Motor neuron (in vitro differentiated cells): ENCODE measurements around the gene LHFPL6. TPM values are rescaled to one million over a fixed set of nuclear protein-coding genes. Genes with fewer than 3 reads are reported as not detected.

Experiments used
- ATAC-seq, 8 experiments: fragments of 200-7000 bp; cut with Tn5 transposase; replicated peaks in 6 of 8; 2 replicates each; pipeline ENCODE4 v1.8.0; 2021; ENCODE audit warnings: mild to moderate bottlenecking in 8 of 8, moderate library complexity in 8 of 8
- H3K27ac ChIP-seq, 2 donors: fragments of 250-450 bp; sonication (Bioruptor Pico); 2 replicates each; pipeline ENCODE4 v1.9.0; 2021; ENCODE audit warnings: antibody characterized with exemption in 2 of 2, mild to moderate bottlenecking in 2 of 2, moderate library complexity in 1 of 2
- H3K4me1 ChIP-seq, 2 donors: fragments of 250-450 bp; sonication (Bioruptor Pico); replicated peaks in 1 of 2; 2 replicates each; pipeline ENCODE4 v1.6.1; 2021; ENCODE audit warnings: antibody characterized with exemption in 2 of 2, mild to moderate bottlenecking in 2 of 2, moderate library complexity in 1 of 2
- H3K4me3 ChIP-seq, 5 donors: fragments of 250-450 bp; sonication (Bioruptor Pico); 2 replicates each; pipeline ENCODE4 v1.9.0; 2021; ENCODE audit warnings: antibody characterized with exemption in 5 of 5, mild to moderate bottlenecking in 5 of 5, moderate library complexity in 4 of 5
- WGBS, 10 experiments: fragments of 450-650 bp; shearing (Covaris generic); methylation state at CpG; one replicate each; pipeline ENCODE4 v1.0.0; 2022; 5-methylcytosine and 5-hydroxymethylcytosine counted together
- in situ Hi-C, 9 experiments: fragments of 400-800 bp; cut with MboI; loops; one replicate each; pipeline ENCODE4 v1.15.0; 2021; ENCODE audit warnings: low sequenced_read_pairs in 9 of 9, low pct_unique_long_range_greater_than_20kb in 2 of 9; ENCODE audit not compliant: unreplicated experiment in 9 of 9
- total RNA-seq, 8 experiments: library from RNA; unstranded; fragments of 300-600 nt; gene quantifications; 2 replicates each; pipeline versions ENCODE4 v1.2.3 to v1.2.4, GENCODE V29; 2022

The LHFPL6 gene
- total RNA-seq, 8 experiments from 2014 or later: 6.0 to 143 (median 12.0) TPM

- Histone ChIP-seq H3K27ac (no peak overlapping the region), H3K4me1 (peaks cover 28 to 50% of the 10 kb centered on the region in 2 donors), H3K4me3 (no peak overlapping the region)
- ATAC-seq: peak in 3 of 8 experiments; percentile 23 to 51 (median 29)
- WGBS, 10 experiments: 50 to 100% (median 86%) methylated on average over 1 to 3 of the region's 3 CpGs; no CpG with 5 or more reads in 4 of the 10 experiments
- in situ Hi-C loops: loop anchor here in 2 of 9 experiments (25.0 kb wide), 1 partner anchor 201 kb away; the partner anchor contains the start of gene LHFPL6 (in 2 of the 2)
Measured at GRCh38 chr13:39411511-39411910, 191.5 kb downstream of the LHFPL6 start.

- peak in 3 of 8 experiments; percentile 49 to 73 (median 56) for ATAC-seq
- peak overlapping the region in 1 of 2 donors; percentile 66 for H3K27ac ChIP-seq
- 10 to 100% (median 44%) methylated on average over 1 to 5 of the region's 5 CpGs; no CpG with 5 or more reads in 2 of the 10 experiments for WGBS, 10 experiments
- in situ Hi-C loops: loop anchor here in 2 of 9 experiments (25.0 kb wide), 1 partner anchor 201 kb away; the partner anchor contains the start of gene LHFPL6 (in 2 of the 2)
- H3K4me1 ChIP-seq: peaks cover 26 to 48% of the 10 kb centered on the region in 2 donors
- no peak overlapping the region for H3K4me3 ChIP-seq
Measured at GRCh38 chr13:39410964-39411363, 192.0 kb downstream of the LHFPL6 start.

- peaks cover 30 to 50% of the 10 kb centered on the region in 2 donors for H3K4me1 ChIP-seq
- WGBS, 10 experiments: 0 to 36% (median 10%) methylated on average over 1 to 2 of the region's 2 CpGs; no CpG with 5 or more reads in 1 of the 10 experiments
- H3K4me3 ChIP-seq: no peak overlapping the region
- in situ Hi-C loops: loop anchor here in 2 of 9 experiments (25.0 kb wide), 1 partner anchor 202 kb away; the partner anchor contains the start of gene LHFPL6 (in 2 of the 2)
- peak overlapping the region; percentile 12 to 66 for H3K27ac ChIP-seq
- ATAC-seq: peak; percentile 33 to 81 (median 66)
Measured at GRCh38 chr13:39410096-39410901, 192.7 kb downstream of the LHFPL6 start.

GRCh38 chr13:39408512-39408911 lies 194.5 kb downstream of the LHFPL6 start:
- in situ Hi-C loops: loop anchor here in 2 of 9 experiments (25.0 kb wide), 1 partner anchor 204 kb away; the partner anchor contains the start of gene LHFPL6 (in 2 of the 2)
- 26 to 100% (median 93%) methylated on average over 2 to 3 of the region's 3 CpGs for WGBS, 10 experiments
- Histone ChIP-seq H3K4me3 (no peak overlapping the region), H3K27ac (no peak overlapping the region), H3K4me1 (peaks cover 40 to 51% of the 10 kb centered on the region in 2 donors)
- no peak for ATAC-seq

GRCh38 chr13:39407786-39408185 lies 195.2 kb downstream of the LHFPL6 start:
- Histone ChIP-seq H3K27ac (no peak overlapping the region), H3K4me3 (no peak overlapping the region), H3K4me1 (peaks cover 47 to 55% of the 10 kb centered on the region in 2 donors)
- no peak for ATAC-seq
- in situ Hi-C loops: loop anchor here in 2 of 9 experiments (25.0 kb wide), 1 partner anchor 205 kb away; the partner anchor contains the start of gene LHFPL6 (in 2 of the 2)
- WGBS, 10 experiments: 50 to 95% (median 79%) methylated on average over 1 to 5 of the region's 5 CpGs

- no peak overlapping the region for H3K27ac ChIP-seq
- no peak for ATAC-seq
- no peak overlapping the region for H3K4me3 ChIP-seq
- in situ Hi-C loops: loop anchor here in 2 of 9 experiments (25.0 kb wide), 1 partner anchor 205 kb away; the partner anchor contains the start of gene LHFPL6 (in 2 of the 2)
- H3K4me1 ChIP-seq: peaks cover 47 to 54% of the 10 kb centered on the region in 2 donors
Measured at GRCh38 chr13:39407138-39407537, 195.9 kb downstream of the LHFPL6 start.

- Histone ChIP-seq H3K27ac (no peak overlapping the region), H3K4me1 (peaks cover 46 to 50% of the 10 kb centered on the region in 2 donors), H3K4me3 (no peak overlapping the region)
- WGBS, 10 experiments: 80 to 100% (median 100%) methylated on average over 1 of the region's 1 CpG; no CpG with 5 or more reads in 3 of the 10 experiments
- in situ Hi-C loops: loop anchor here in 2 of 9 experiments (25.0 kb wide), 1 partner anchor 206 kb away; the partner anchor contains the start of gene LHFPL6 (in 2 of the 2)
- no peak for ATAC-seq
Measured at GRCh38 chr13:39406688-39407087, 196.3 kb downstream of the LHFPL6 start.

GRCh38 chr13:39405596-39406205 lies 197.3 kb downstream of the LHFPL6 start:
- H3K27ac ChIP-seq: no peak overlapping the region
- peak in 7 of 8 experiments; percentile 29 to 60 (median 51) for ATAC-seq
- in situ Hi-C loops: loop anchor here in 2 of 9 experiments (25.0 kb wide), 1 partner anchor 207 kb away; the partner anchor contains the start of gene LHFPL6 (in 2 of the 2)
- H3K4me1 ChIP-seq: peaks cover 40 to 44% of the 10 kb centered on the region in 2 donors
- WGBS, 10 experiments: 22 to 88% (median 42%) methylated on average over 1 to 7 of the region's 7 CpGs; no CpG with 5 or more reads in 2 of the 10 experiments
- no peak overlapping the region for H3K4me3 ChIP-seq

GRCh38 chr13:39405107-39405506 lies 197.9 kb downstream of the LHFPL6 start:
- H3K4me1 ChIP-seq: peaks cover 34 to 39% of the 10 kb centered on the region in 2 donors
- peak in 4 of 8 experiments; percentile 9 to 32 (median 28) for ATAC-seq
- no peak overlapping the region for H3K4me3 ChIP-seq
- WGBS, 10 experiments: 31 to 100% (median 52%) methylated on average over 1 to 2 of the region's 2 CpGs; no CpG with 5 or more reads in 3 of the 10 experiments
- in situ Hi-C loops: loop anchor here in 2 of 9 experiments (25.0 kb wide), 1 partner anchor 207 kb away; the partner anchor contains the start of gene LHFPL6 (in 2 of the 2)
- no peak overlapping the region for H3K27ac ChIP-seq

- ATAC-seq: peak in 4 of 8 experiments; percentile 18 to 34 (median 28)
- in situ Hi-C loops: loop anchor here in 2 of 9 experiments (25.0 kb wide), 1 partner anchor 209 kb away; the partner anchor contains the start of gene LHFPL6 (in 2 of the 2)
- Histone ChIP-seq H3K4me3 (no peak overlapping the region), H3K27ac (no peak overlapping the region), H3K4me1 (peaks cover 30 to 34% of the 10 kb centered on the region in 2 donors)
Measured at GRCh38 chr13:39403106-39403505, 199.9 kb downstream of the LHFPL6 start.

- Histone ChIP-seq H3K4me1 (peaks cover 30 to 34% of the 10 kb centered on the region in 2 donors), H3K27ac (no peak overlapping the region), H3K4me3 (no peak overlapping the region)
- ATAC-seq: no peak
- WGBS, 10 experiments: 54 to 100% (median 97%) methylated on average over 1 to 3 of the region's 3 CpGs; no CpG with 5 or more reads in 1 of the 10 experiments
- in situ Hi-C loops: loop anchor here in 2 of 9 experiments (25.0 kb wide), 1 partner anchor 210 kb away; the partner anchor contains the start of gene LHFPL6 (in 2 of the 2)
Measured at GRCh38 chr13:39402221-39402970, 200.6 kb downstream of the LHFPL6 start.

- H3K4me1 ChIP-seq: peaks cover 30 to 34% of the 10 kb centered on the region in 2 donors
- ATAC-seq: no peak
- no peak overlapping the region for H3K27ac ChIP-seq
- H3K4me3 ChIP-seq: no peak overlapping the region
- 20 to 100% (median 84%) methylated on average over 1 to 3 of the region's 3 CpGs for whole genome bisulfite sequencing, 10 experiments
- in situ Hi-C loops: loop anchor here in 2 of 9 experiments (25.0 kb wide), 1 partner anchor 211 kb away; the partner anchor contains the start of gene LHFPL6 (in 2 of the 2)
Measured at GRCh38 chr13:39401756-39402155, 201.2 kb downstream of the LHFPL6 start.
